Testis (tissue), 2 donors: Measurements from ENCODE around the gene CAMKMT.

Experiments
- CTCF ChIP-seq, 3 experiments: fragments of 450-650 bp in 2 of 3; fragments of 200-600 bp in 1 of 3; sonication (generic) in 1 of 3; IDR thresholded peaks; one replicate each; pipeline ENCODE4 v1.5.1; 2016 to 2019; ENCODE audit warnings: antibody characterized with exemption in 3 of 3, mild to moderate bottlenecking in 2 of 3, moderate library complexity in 1 of 3
- POLR2A ChIP-seq: fragments of 450-650 bp; IDR thresholded peaks from one replicate; pipeline ENCODE4 v1.6.1; 2017; ENCODE audit warnings: antibody characterized with exemption, mild to moderate bottlenecking, moderate library complexity

- no peak for TF ChIP-seq CTCF (IDR thresholded peaks at IDR 0.05)
- no peak for TF ChIP-seq POLR2A
Observed at GRCh38 chr2:44745922-44746766, 384.4 kb downstream of the CAMKMT start.
